Suprapubic skin (tissue), 4 donors: ENCODE data around the gene ROBO3.

Experiments
- EP300 ChIP-seq: sonication (generic); formaldehyde crosslinking; IDR thresholded peaks from one replicate; pipeline ENCODE4 v1.6.1; 2017; ENCODE audit warnings: antibody characterized with exemption
- POLR2A ChIP-seq, 2 donors: fragments of 450-650 bp; IDR thresholded peaks; one replicate each; pipeline ENCODE4 v1.6.1; 2017; ENCODE audit warnings: antibody characterized with exemption in 2 of 2, mild to moderate bottlenecking in 2 of 2, moderate library complexity in 2 of 2
- POLR2AphosphoS5 ChIP-seq, 3 donors: sonication (generic); formaldehyde crosslinking; IDR thresholded peaks; one replicate each; pipeline ENCODE4 v1.6.1; 2017; ENCODE audit warnings: antibody characterized with exemption in 3 of 3
- TF ChIP-seq, protein P1 (sequence below), 2 donors: fragments of 200-600 bp in 1 of 2; fragments of 450-650 bp in 1 of 2; sonication (generic) in 1 of 2; IDR thresholded peaks; one replicate each; pipeline ENCODE4 v1.5.1; 2016 to 2019; ENCODE audit warnings: antibody characterized with exemption in 2 of 2, mild to moderate bottlenecking in 1 of 2, moderate library complexity in 1 of 2

DNA sequence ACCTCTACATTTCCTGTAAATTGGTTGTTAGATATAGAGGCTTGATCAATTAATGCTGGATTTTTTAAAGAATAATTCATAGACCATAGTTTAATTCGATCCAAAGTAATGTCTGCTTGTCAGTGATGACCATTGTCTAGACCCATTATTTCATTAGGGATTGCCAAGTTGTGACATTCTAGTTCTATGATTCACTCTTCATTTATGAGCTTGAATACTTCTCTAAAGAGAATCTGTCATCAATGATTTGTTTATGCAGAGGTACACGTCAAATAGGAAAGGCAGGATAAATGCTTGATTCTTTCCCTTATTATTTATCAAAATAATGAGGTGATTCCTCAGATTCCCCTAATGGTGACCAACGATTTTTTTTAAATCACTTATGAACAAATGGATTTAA lies 24.0 kb upstream of the ROBO3 start:
- TF ChIP-seq, protein P1, sequence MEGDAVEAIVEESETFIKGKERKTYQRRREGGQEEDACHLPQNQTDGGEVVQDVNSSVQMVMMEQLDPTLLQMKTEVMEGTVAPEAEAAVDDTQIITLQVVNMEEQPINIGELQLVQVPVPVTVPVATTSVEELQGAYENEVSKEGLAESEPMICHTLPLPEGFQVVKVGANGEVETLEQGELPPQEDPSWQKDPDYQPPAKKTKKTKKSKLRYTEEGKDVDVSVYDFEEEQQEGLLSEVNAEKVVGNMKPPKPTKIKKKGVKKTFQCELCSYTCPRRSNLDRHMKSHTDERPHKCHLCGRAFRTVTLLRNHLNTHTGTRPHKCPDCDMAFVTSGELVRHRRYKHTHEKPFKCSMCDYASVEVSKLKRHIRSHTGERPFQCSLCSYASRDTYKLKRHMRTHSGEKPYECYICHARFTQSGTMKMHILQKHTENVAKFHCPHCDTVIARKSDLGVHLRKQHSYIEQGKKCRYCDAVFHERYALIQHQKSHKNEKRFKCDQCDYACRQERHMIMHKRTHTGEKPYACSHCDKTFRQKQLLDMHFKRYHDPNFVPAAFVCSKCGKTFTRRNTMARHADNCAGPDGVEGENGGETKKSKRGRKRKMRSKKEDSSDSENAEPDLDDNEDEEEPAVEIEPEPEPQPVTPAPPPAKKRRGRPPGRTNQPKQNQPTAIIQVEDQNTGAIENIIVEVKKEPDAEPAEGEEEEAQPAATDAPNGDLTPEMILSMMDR (IDR thresholded peaks at IDR 0.05) = no peak
- TF ChIP-seq EP300 = no peak
- no peak for TF ChIP-seq POLR2A (IDR thresholded peaks at IDR 0.05)
- TF ChIP-seq POLR2AphosphoS5 (IDR thresholded peaks at IDR 0.05) = no peak
